Measurements from ENCODE around the gene USP33.

USP33 gene

GRCh38 chr1:77718181-77718580, 41.5 kb downstream of the USP33 start:
- H3K4me2 ChIP-seq (ENCODE audit: low read depth, low read length, poor library complexity, severe bottlenecking), result no peak overlapping the region
- H3K79me2 ChIP-seq (ENCODE audit: insufficient read depth, low read length), result no peaks in the 10 kb centered on the region
- H3K36me3 ChIP-seq (ENCODE audit: low read length), result peaks cover 10% of the 10 kb centered on the region; the same call in 1 of the 2 replicates
- no peaks in the 10 kb centered on the region for H3K9me3 ChIP-seq (ENCODE audit: insufficient read depth, low read length)
- no peak overlapping the region for H3K4me3 ChIP-seq (ENCODE audit: insufficient read depth, low read length, poor library complexity, severe bottlenecking)
- TF ChIP-seq CTCF (IDR thresholded peaks at IDR 0.05; ENCODE audit: insufficient read depth, low read length, poor library complexity, severe bottlenecking) (no peak), EZH2phosphoT487 (conservative IDR thresholded peaks at IDR 0.05; ENCODE audit: low read length) (no peak)
- H3K9me2 ChIP-seq (replicated peaks; ENCODE audit: insufficient read depth, low read length), result no peaks in the 10 kb centered on the region
- H3K27ac ChIP-seq (ENCODE audit: low read depth, low read length), result no peak overlapping the region
- H4K20me1 ChIP-seq (ENCODE audit: low read depth, low read length), result no peaks in the 10 kb centered on the region
- H3K9ac ChIP-seq (ENCODE audit: low read length), result no peak overlapping the region
- no peaks in the 10 kb centered on the region for H3F3A ChIP-seq (ENCODE audit: insufficient read depth)
- H2AFZ ChIP-seq (ENCODE audit: low read depth, low read length, severe bottlenecking), result no peak overlapping the region
- H3K27me3 ChIP-seq (ENCODE audit: low read length), result no peaks in the 10 kb centered on the region

- no peak for TF ChIP-seq CTCF (IDR thresholded peaks at IDR 0.05; ENCODE audit: insufficient read depth, low read length, poor library complexity, severe bottlenecking)
- no peak for TF ChIP-seq EZH2phosphoT487 (conservative IDR thresholded peaks at IDR 0.05; ENCODE audit: low read length)
- Histone ChIP-seq H3F3A (ENCODE audit: insufficient read depth) (no peaks in the 10 kb centered on the region), H3K4me3 (ENCODE audit: insufficient read depth, low read length, poor library complexity, severe bottlenecking) (no peak overlapping the region), H3K27me3 (ENCODE audit: low read length) (no peaks in the 10 kb centered on the region), H3K36me3 (ENCODE audit: low read length) (peaks cover 5% of the 10 kb centered on the region; the same call in 1 of the 2 replicates), H3K9me2 (replicated peaks; ENCODE audit: insufficient read depth, low read length) (no peaks in the 10 kb centered on the region), H4K20me1 (ENCODE audit: low read depth, low read length) (no peaks in the 10 kb centered on the region), H3K9me3 (ENCODE audit: insufficient read depth, low read length) (no peaks in the 10 kb centered on the region), H2AFZ (ENCODE audit: low read depth, low read length, severe bottlenecking) (no peak overlapping the region), H3K9ac (ENCODE audit: low read length) (no peak overlapping the region), H3K79me2 (ENCODE audit: insufficient read depth, low read length) (no peaks in the 10 kb centered on the region), H3K27ac (ENCODE audit: low read depth, low read length) (no peak overlapping the region), H3K4me2 (ENCODE audit: low read depth, low read length, poor library complexity, severe bottlenecking) (no peak overlapping the region)
Observed at GRCh38 chr1:77716065-77716464, 43.6 kb downstream of the USP33 start.

GRCh38 chr1:77709727-77710126, 49.9 kb downstream of the USP33 start:
- no peak overlapping the region for H3K27ac ChIP-seq (ENCODE audit: low read depth, low read length)
- H3K36me3 ChIP-seq (ENCODE audit: low read length), result peaks cover 12% of the 10 kb centered on the region; the same call in 1 of the 2 replicates
- H3K4me3 ChIP-seq (ENCODE audit: insufficient read depth, low read length, poor library complexity, severe bottlenecking), result no peak overlapping the region

More at GRCh38 chr1:77709727-77710126, 49.9 kb downstream of the USP33 start:
- Histone ChIP-seq H3K27me3 (ENCODE audit: low read length) (no peaks in the 10 kb centered on the region), H3K9me3 (ENCODE audit: insufficient read depth, low read length) (no peaks in the 10 kb centered on the region), H3K79me2 (ENCODE audit: insufficient read depth, low read length) (no peaks in the 10 kb centered on the region), H3K4me2 (ENCODE audit: low read depth, low read length, poor library complexity, severe bottlenecking) (no peak overlapping the region), H4K20me1 (ENCODE audit: low read depth, low read length) (no peaks in the 10 kb centered on the region), H3K9ac (ENCODE audit: low read length) (no peak overlapping the region), H3F3A (ENCODE audit: insufficient read depth) (no peaks in the 10 kb centered on the region), H3K9me2 (replicated peaks; ENCODE audit: insufficient read depth, low read length) (no peaks in the 10 kb centered on the region), H2AFZ (ENCODE audit: low read depth, low read length, severe bottlenecking) (no peak overlapping the region)
- TF ChIP-seq CTCF (IDR thresholded peaks at IDR 0.05; ENCODE audit: insufficient read depth, low read length, poor library complexity, severe bottlenecking) (no peak), EZH2phosphoT487 (conservative IDR thresholded peaks at IDR 0.05; ENCODE audit: low read length) (no peak)
